AG20443 (cell line): ENCODE data around the gene MAML1.
"Not testable (repeated sequence)": the region's sequence is repeated elsewhere in the genome, so short reads cannot be mapped to it uniquely, and the experiment has no call there.

Source experiments
- DNase-seq: peaks from one replicate; pipeline ENCODE4 v3.0.0; 2012; ENCODE audit warnings: low spot score, mixed read lengths

MAML1 gene

DNA sequence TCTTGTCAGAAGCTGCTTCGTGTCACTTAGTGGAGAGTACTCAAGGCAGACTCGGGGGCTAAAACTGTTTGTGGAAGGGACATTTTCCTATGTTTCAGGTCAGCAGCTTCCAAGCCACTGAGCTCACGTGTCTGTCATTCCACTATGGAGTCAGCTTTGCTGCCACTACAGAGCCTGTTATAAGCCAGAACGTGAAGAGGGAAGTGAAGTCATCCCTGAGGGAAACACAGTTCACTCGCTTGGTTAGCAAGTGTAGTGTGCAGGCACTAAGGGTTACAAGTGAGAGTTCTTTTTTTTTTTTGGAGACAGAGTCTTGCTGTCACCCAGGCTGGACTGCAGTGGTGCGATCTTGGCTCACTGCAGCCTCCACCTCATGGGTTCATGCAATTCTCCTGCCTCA lies 36.6 kb downstream of the MAML1 start:
- DNase-seq, result no peak

DNA sequence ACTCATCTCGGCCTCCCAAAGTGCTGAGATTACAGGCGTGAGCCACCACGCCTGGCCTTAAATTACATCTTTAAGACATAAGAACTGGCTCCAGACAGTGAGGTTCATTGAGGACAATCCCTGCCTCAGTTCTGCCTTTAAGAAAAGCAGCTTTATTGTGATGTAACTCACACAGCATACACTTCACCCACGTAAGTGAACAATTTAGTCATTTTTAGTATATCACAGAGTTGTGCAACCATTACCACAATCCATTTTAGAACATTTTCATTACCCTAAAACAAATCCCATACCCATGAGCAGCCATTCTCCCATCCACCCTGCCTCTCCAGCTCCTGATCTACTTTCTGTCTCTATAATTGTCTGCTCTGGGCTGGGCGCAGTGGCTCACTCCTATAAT lies 37.2 kb downstream of the MAML1 start:
- no peak for DNase-seq

- no peak for DNase-seq
These were observed 38.8 kb downstream of the MAML1 start for GRCh38 chr5:179771311-179771895.

DNA sequence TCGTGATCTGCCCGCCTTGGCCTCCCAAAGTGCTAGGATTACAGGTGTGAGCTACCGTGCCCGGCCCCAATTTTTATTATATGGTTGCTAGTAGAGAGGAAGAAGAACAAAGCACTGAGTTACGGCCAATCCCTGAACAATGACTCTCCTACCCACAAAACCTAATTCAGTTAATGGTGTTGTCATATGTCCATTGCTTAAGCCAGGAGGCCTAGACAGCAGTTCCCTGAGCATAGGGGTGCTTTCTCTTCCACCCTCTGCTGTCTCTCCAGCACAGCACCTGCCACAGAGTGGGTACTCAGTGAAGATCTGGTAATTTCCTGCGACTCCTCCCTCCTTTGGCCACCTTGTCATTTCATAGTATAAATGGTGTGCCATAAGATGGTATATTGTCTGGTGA lies 39.7 kb downstream of the MAML1 start:
- DNase-seq, result no peak

GRCh38 chr5:179773686-179774040 lies 41.0 kb downstream of the MAML1 start:
- no peak for DNase-seq

GRCh38 chr5:179774442-179774841 lies 41.8 kb downstream of the MAML1 start:
- no peak for DNase-seq

DNA sequence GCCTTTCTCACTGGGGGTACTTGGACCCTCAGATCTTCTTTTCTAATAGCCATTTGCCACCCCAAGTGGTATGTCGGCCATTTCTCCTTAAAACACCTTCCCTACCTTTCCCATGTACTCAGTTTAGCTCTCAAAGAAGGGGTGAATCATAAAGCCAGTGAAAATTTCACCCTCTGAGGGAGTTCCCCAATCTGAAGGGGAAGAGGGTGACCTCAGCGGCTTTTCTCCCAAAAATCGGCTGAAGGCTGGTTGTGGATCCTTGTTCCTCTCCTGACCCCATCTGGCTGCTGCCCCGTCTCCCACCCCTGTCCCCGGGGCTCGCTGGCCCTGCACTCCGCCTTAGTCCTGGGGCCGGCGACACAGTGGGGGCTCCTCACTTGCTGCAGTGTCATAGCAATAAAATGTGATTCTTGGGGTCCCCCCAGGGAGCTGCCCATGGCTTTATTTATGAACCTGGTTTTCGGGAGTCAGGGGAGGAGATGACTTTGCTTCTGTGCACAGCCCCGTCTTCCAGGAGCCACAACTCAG lies 43.9 kb downstream of the MAML1 start:
- DNase-seq, result no peak

- no peak for DNase-seq
These were observed 44.8 kb downstream of the MAML1 start for GRCh38 chr5:179777456-179777855.

- no peak for DNase-seq
These were observed 45.3 kb downstream of the MAML1 start for GRCh38 chr5:179777909-179778308.

DNA sequence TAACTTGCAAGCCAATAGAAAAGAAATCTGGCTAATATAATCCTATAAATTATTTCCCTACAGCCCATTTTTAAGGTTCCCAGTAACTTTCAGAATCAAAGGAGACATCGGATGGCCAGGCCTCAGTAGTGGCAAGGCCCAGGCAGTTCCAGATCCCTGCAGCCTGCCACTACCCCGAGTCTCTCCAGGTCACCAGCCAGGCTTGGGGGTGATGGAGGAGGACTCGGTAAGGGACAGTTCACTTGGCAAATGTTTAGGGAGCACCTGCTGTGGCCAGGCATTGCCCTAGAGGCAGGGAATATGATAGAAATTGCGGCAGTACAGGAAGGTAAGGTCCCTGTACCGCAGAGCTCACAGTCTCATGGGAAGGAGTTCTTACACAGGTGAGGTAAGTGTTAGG lies 46.0 kb downstream of the MAML1 start:
- no peak for DNase-seq

DNA sequence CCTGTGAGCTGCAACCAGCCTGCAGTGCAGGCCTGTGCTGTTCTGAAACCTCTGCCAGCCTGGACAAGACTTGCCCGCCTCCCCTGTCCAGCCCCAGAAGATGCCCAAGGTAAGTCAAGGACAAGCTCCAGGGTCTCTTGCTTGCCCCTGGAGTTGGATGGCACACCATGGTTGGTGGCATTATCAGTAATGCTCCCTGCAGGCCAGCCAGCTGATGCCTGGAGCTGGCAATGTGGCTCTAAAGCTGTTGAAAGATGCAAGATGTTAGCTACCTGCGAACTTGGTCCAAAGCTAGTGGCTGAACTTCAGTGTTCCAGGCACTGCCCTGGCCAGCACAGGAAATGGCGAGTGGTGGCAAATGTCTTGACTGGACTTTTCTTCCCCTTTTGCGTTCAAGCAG lies 47.2 kb downstream of the MAML1 start:
- no peak for DNase-seq

- no peak for DNase-seq
These were observed 47.7 kb downstream of the MAML1 start for GRCh38 chr5:179780362-179780761.

GRCh38 chr5:179781846-179782245 lies 49.2 kb downstream of the MAML1 start:
- no peak for DNase-seq

DNA sequence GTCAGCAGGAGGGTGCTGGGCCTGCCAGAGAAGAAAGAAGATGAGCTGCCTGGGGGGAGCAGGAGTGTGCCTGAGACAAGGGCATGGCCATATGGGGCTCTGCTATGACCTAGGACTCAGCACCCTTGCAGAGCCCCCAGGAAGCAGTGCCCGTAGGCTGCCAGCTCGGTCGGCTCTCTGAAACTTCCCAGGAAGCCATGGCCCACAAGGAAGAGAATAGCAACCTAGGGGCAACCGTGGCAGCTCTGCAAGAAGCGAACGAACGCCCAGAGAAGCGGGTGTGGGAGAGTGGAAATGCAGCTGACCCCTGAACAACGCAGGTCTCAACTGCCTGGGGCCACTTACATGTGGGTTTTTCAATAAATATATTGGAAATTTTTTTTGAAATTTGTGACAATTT lies 50.5 kb downstream of the MAML1 start:
- DNase-seq, result no peak

DNA sequence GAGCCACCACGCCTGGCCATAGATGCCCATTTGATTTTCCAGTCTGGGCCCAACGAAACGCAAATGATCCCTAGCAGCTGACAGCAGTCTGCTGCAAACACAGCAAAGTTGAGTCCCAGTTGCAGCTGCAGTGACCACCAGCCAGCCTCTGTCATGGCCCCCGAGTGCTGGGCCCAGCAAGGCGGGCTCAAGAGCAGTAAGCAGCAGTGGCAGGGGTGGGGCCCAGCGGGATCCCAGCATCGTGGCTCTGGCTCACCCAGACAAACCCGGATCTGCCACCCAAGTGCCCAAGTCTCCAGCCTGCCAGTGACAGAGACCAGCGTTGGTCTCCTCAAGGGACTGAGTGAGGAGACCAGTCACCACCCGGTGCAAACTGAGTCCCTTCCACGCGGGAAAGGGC lies 54.2 kb downstream of the MAML1 start:
- DNase-seq, result no peak

- DNase-seq, result no peak
These were observed 55.7 kb downstream of the MAML1 start for GRCh38 chr5:179788193-179788854.

- not testable (repeated sequence) for DNase-seq
These were observed 56.7 kb downstream of the MAML1 start for GRCh38 chr5:179789278-179789677.

DNA sequence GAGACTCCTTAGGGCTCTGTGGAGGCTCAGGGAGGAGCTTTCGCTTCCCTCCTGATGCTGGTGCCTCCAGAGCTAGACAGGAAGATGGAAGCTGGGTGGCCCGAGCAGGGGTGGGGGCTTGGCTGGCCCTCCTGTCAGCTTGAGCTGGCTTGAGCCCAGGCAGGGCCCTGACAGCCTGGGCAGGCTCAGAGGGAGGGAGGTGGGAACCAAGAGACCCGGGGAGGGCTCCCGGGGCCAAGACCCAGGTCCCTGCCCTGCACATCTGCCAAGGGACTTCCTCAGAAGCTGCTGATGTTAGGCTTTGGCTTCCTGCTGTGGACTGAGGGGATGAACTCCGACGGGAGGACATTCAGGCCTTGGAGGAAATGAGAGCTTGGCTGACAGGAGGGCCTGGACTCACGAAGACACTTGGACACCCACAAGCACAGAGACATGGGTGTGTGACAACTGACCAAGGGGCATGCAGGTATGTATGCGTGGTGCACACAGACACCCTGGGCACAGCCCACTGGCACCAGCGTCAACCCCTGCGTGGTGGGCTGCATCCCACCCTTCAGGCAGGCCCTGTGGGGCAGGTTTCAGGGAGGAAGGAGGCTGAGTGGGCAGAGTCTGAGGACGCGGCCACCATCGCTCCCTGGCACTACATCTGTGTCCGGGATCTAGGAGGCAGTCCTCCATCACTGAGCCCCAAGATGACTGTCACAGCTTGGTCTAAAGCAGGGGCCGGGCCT lies 59.4 kb downstream of the MAML1 start:
- DNase-seq, result no peak

- no peak for DNase-seq
These were observed 60.2 kb downstream of the MAML1 start for GRCh38 chr5:179792612-179793467.

DNA sequence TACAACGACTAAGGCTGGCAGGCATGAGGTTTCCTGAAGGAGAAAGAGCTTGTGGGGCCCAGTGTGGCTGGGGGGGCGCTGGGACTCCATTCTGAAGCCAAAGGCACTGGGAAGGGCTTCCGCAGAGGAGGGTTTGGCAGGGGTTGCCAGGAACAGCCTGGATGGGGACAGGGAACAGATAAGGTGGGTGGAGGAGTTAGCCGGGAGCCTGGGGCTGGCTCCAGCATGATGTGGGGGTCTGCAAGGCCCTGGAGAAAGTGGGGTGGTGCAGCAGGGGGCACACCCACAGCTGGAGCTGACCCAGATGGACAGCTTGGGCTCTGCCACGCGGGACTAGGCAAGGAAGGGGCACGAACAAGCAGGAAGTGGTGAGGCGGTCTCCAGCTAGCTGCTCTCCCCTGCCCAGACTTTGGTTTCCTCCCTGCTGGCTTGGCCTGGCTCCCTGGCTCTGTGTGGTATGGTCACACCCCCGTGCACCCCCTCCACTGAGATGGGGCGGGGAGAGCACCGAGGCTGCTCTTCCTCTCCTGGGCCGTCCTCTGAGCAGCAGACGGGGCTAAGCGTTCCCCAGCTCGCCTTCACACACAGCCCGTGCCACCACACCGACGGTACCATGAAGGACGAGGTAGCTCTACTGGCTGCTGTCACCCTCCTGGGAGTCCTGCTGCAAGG lies 61.0 kb downstream of the MAML1 start, which contains the start of gene LTC4S:
LTC4S (plus strand) TSS at position 519 of the 672 bp plus-strand sequence; CDS start at position 614, 95 bp downstream.
- DNase-seq, result peak; percentile 83

- DNase-seq, result no peak
These were observed 61.5 kb downstream of the MAML1 start for GRCh38 chr5:179794171-179794570.

- no peak for DNase-seq
These were observed 62.0 kb downstream of the MAML1 start for GRCh38 chr5:179794575-179794974.
